Panc1 (cell line): Measurements from ENCODE around the gene INTS11. TPM values are rescaled to one million over a fixed set of nuclear protein-coding genes. Genes with fewer than 3 reads are reported as not detected.

Source experiments
- ATAC-seq: fragments of 200-7000 bp; cut with Tn5 transposase; 2 replicates; pipeline ENCODE4 v1.9.1; 2020; ENCODE audit warnings: mild to moderate bottlenecking, moderate library complexity
- BruUV-seq: library from RNA; stranded (reverse); fragments of 400-500 nt; replicated peaks from 2 replicates; lab custom pipeline; 2021; lab: Mats Ljungman, UMichigan
- CTCF ChIA-PET: fragments of 300-600 bp; sonication (Branson Sonifier 250); formaldehyde crosslinking; loops from one replicate; lab custom pipeline; 2022; ENCODE audit warnings: antibody characterized with exemption; lab: Charles Lee
- POLR2A ChIA-PET: fragments of 300-600 bp; sonication (Branson Sonifier 250); formaldehyde crosslinking; loops from one replicate; lab custom pipeline; 2022; ENCODE audit warnings: antibody characterized with exemption; lab: Charles Lee
- DNase-seq: peaks from one replicate; pipeline ENCODE4 v3.0.0-alpha.2; 2010; ENCODE audit warnings: low read depth, low spot score
- H3K27ac ChIP-seq: 2 replicates; pipeline ENCODE4 v1.5.1; 2011; ENCODE audit warnings: mild to moderate bottlenecking, low read length, inconsistent platforms
- H3K27me3 ChIP-seq: fragments of 200-500 bp; sonication (Bioruptor generic); 2 replicates; pipeline ENCODE4 v1.6.0; 2014; ENCODE audit warnings: low read length, inconsistent platforms; ENCODE audit not compliant: control insufficient read depth, insufficient read depth
- H3K36me3 ChIP-seq: fragments of 200-500 bp; sonication (Bioruptor generic); 2 replicates; pipeline ENCODE4 v1.5.1; 2014; ENCODE audit warnings: inconsistent platforms, mild to moderate bottlenecking, low read length, moderate library complexity; ENCODE audit not compliant: control insufficient read depth, insufficient read depth
- H3K4me1 ChIP-seq: 2 replicates; pipeline ENCODE4 v1.5.1; 2011; ENCODE audit warnings: inconsistent platforms, mild to moderate bottlenecking, low read length, moderate library complexity; ENCODE audit not compliant: control insufficient read depth, insufficient read depth
- H3K4me3 ChIP-seq, 2 experiments: 2 replicates each; pipeline ENCODE4 v1.5.1; 2011 to 2012; ENCODE audit warnings: low read depth in 2 of 2, low read length in 2 of 2, mild to moderate bottlenecking in 2 of 2, inconsistent platforms in 1 of 2, moderate library complexity in 1 of 2
- H3K9me3 ChIP-seq: fragments of 200-500 bp; sonication (Bioruptor generic); 2 replicates; pipeline ENCODE4 v1.5.1; 2014; ENCODE audit warnings: low read depth, mild to moderate bottlenecking, inconsistent platforms, low read length, moderate library complexity; ENCODE audit not compliant: control insufficient read depth, insufficient read depth
- POLR2AphosphoS5 ChIP-seq: IDR thresholded peaks from 2 replicates; pipeline ENCODE4 v1.6.1; 2012; ENCODE audit warnings: mild to moderate bottlenecking, low read depth, low read length, moderate library complexity
- SIN3A ChIP-seq: IDR thresholded peaks from 2 replicates; pipeline ENCODE4 v1.6.1; 2012; ENCODE audit warnings: low read depth, mild to moderate bottlenecking, low read length, moderate library complexity, borderline replicate concordance; ENCODE audit not compliant: insufficient read depth
- TCF7L2 ChIP-seq: IDR thresholded peaks from 2 replicates; pipeline ENCODE4 v1.6.1; 2011; ENCODE audit warnings: mild to moderate bottlenecking, low read depth, low read length, inconsistent platforms
- in situ Hi-C: cut with HindIII; loops from 2 replicates; pipeline ENCODE4 v1.10.0; 2016; ENCODE audit warnings: low sequenced_read_pairs, low pct_unique_long_range_greater_than_20kb
- intact Hi-C: fragments of 100-400 bp; cut with micrococcal nuclease; formaldehyde crosslinking; loops from one replicate; pipeline ENCODE4 v1.10.0; 2022; ENCODE audit not compliant: unreplicated experiment
- total RNA-seq: library from RNA; stranded (reverse); gene quantifications from one replicate; pipeline ENCODE4 v1.2.1, GENCODE V29; 2021; ENCODE audit not compliant: unreplicated experiment
- TF ChIP-seq, protein P1 (sequence below): fragments of 450-650 bp; IDR thresholded peaks from 2 replicates; pipeline ENCODE4 v1.5.1; 2017; ENCODE audit warnings: mild to moderate bottlenecking
- TF ChIP-seq, protein P2 (sequence below), 2 experiments: IDR thresholded peaks; 2 replicates each; pipeline ENCODE4 v1.6.1; 2011 to 2012; ENCODE audit warnings: low read depth in 2 of 2, control low read depth in 1 of 2, low read length in 1 of 2, mild to moderate bottlenecking in 1 of 2, moderate library complexity in 1 of 2; ENCODE audit not compliant: insufficient read depth in 1 of 2

The INTS11 gene
- total RNA-seq, 1 experiment from 2014 or later = 114 TPM

GRCh38 chr1:1365875-1366698 is 41.6 kb upstream of the INTS11 start:
- CTCF ChIA-PET = no interaction called here
- Histone ChIP-seq H3K4me3 (no peak overlapping the region), H3K4me1 (peaks cover 12% of the 10 kb centered on the region), H3K9me3 (no peaks in the 10 kb centered on the region), H3K27me3 (no peaks in the 10 kb centered on the region), H3K36me3 (no peaks in the 10 kb centered on the region), H3K27ac (no peak overlapping the region)
- intact Hi-C loops = no loop called here
- DNase-seq = no peak
- BruUV-seq = TSS peak; percentile 76
- in situ Hi-C loops = no loop called here
- ATAC-seq = no peak
- TF ChIP-seq SIN3A = no peak
- TF ChIP-seq, protein P1, sequence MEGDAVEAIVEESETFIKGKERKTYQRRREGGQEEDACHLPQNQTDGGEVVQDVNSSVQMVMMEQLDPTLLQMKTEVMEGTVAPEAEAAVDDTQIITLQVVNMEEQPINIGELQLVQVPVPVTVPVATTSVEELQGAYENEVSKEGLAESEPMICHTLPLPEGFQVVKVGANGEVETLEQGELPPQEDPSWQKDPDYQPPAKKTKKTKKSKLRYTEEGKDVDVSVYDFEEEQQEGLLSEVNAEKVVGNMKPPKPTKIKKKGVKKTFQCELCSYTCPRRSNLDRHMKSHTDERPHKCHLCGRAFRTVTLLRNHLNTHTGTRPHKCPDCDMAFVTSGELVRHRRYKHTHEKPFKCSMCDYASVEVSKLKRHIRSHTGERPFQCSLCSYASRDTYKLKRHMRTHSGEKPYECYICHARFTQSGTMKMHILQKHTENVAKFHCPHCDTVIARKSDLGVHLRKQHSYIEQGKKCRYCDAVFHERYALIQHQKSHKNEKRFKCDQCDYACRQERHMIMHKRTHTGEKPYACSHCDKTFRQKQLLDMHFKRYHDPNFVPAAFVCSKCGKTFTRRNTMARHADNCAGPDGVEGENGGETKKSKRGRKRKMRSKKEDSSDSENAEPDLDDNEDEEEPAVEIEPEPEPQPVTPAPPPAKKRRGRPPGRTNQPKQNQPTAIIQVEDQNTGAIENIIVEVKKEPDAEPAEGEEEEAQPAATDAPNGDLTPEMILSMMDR = no peak
- TF ChIP-seq TCF7L2 = no peak
- TF ChIP-seq, protein P2, sequence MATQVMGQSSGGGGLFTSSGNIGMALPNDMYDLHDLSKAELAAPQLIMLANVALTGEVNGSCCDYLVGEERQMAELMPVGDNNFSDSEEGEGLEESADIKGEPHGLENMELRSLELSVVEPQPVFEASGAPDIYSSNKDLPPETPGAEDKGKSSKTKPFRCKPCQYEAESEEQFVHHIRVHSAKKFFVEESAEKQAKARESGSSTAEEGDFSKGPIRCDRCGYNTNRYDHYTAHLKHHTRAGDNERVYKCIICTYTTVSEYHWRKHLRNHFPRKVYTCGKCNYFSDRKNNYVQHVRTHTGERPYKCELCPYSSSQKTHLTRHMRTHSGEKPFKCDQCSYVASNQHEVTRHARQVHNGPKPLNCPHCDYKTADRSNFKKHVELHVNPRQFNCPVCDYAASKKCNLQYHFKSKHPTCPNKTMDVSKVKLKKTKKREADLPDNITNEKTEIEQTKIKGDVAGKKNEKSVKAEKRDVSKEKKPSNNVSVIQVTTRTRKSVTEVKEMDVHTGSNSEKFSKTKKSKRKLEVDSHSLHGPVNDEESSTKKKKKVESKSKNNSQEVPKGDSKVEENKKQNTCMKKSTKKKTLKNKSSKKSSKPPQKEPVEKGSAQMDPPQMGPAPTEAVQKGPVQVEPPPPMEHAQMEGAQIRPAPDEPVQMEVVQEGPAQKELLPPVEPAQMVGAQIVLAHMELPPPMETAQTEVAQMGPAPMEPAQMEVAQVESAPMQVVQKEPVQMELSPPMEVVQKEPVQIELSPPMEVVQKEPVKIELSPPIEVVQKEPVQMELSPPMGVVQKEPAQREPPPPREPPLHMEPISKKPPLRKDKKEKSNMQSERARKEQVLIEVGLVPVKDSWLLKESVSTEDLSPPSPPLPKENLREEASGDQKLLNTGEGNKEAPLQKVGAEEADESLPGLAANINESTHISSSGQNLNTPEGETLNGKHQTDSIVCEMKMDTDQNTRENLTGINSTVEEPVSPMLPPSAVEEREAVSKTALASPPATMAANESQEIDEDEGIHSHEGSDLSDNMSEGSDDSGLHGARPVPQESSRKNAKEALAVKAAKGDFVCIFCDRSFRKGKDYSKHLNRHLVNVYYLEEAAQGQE (IDR thresholded peaks at IDR 0.05; ENCODE audit: insufficient read depth in 1 of 2, low read depth in 2 of 2, low read length in 1 of 2) = no peak
- TF ChIP-seq POLR2AphosphoS5 = no peak
- POLR2A ChIA-PET = no interaction called here

- H3K4me1 ChIP-seq = peaks cover 30% of the 10 kb centered on the region
- no peak overlapping the region for H3K4me3 ChIP-seq
- BruUV-seq = no TSS peak
- no peak overlapping the region for H3K27ac ChIP-seq
- TF ChIP-seq, protein P1 = no peak
- TF ChIP-seq, protein P2 (IDR thresholded peaks at IDR 0.05; ENCODE audit: insufficient read depth in 1 of 2, low read depth in 2 of 2, low read length in 1 of 2) = no peak
- TF ChIP-seq TCF7L2 (no peak), POLR2AphosphoS5 (no peak), SIN3A (no peak)
- H3K9me3 ChIP-seq = no peaks in the 10 kb centered on the region
- in situ Hi-C loops (no loop called here), intact Hi-C loops (no loop called here)
- ChIA-PET POLR2A (no interaction called here), CTCF (no interaction called here)
- ATAC-seq = no peak
- H3K27me3 ChIP-seq = no peaks in the 10 kb centered on the region
- no peak for DNase-seq
- no peaks in the 10 kb centered on the region for H3K36me3 ChIP-seq
These were observed 39.8 kb upstream of the INTS11 start for GRCh38 chr1:1364266-1364665.
